Measurements from ENCODE around the gene SS18L1.
A peak's percentile ranks its signal among the peaks of the same experiment; 100 is the strongest.

Gene SS18L1

DNA sequence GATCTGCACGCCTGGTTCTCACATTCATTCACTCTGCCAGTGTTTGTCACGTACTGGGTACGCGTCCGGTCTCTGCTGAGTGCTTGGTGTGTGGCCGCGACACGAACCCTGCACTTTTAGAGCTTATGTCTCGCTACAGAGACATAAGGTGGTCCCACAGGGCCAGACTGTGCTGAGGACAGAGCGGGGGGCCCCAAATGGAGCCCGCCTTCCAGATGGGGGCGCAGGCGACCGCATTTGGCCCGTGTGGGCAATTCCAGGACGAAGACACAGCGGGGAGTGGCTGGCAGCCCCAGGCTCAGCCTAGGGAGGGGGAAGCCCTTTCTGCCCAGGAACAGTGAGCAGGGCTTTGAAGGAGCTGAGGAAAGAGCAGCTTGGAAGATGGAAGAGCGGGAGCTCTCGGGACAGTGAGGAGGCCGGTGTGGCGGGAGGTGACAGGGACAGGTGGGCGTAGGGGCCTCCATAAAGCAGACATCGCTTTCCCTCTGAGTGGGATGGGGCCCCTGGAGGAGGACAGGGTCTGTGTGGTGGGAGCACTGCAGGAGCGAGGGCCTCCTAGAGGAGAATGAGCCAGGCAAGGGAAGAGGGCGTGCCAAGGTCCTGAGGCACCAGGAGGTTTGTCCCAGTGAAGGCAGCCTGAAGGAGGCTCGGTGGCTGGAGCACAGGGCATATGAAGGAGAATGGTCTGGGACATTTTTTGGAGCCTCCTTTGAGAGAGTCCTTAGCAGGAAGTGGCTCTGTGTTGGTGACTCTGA lies 31.5 kb downstream of the SS18L1 start:
- DNase-seq: no peak

DNA sequence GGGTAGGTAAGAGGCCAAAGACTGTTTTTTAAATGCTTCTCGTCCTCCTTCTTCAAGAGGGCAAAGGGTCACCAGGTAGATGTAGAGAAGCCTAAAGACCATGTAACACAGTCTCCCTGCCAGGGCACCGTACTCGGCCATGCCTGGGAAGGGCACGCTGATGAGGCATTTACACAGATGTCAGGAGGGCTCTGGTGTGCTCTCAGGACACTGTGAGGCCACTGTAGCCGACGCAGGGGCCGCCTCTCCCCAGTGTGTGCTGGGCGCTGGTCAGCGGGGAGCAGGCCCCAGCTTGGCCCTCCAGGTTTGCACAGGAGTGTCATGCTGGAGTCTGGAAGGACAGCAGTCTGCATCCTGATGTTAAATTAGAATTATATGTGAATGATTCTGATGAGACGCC lies 32.1 kb downstream of the SS18L1 start:
- DNase-seq: no peak

DNA sequence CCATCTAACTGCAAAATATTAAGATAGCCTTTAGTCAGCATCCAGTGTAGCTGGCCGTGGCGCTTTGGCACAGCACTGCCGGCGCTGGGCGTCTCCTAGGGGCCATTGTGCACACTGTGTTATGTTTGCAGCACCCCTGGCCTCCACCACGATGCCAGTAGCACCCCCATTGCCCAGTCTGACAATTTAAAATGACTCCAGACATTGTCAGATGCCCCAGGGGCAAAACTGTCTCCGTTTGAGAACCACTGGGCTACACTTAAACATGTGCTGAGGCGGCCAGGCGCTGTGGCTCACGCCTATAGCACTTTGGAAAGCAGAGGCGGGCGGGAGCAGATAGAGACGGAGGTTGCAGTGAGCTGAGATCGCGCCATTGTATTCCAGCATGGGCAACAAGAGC lies 33.3 kb downstream of the SS18L1 start:
- no peak for DNase-seq

DNA sequence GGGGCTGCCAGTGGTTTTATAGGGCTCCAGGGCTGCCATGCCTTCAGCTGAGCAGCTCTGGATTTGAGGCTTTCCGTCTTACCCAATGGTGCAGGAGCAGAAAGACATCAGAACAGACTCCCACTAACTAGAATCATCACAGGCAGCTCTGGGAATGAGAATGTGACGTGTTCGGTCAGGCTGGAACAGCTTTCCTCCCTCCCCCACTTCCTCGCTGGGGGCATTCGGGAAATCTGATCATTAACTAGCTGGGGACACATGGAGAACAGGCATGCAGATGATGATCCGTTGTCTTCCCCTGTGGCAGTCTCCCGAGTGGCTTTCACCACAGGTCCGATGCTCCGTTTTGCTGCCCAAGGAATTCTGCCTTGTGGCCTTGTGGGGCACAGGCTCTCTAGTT lies 33.7 kb downstream of the SS18L1 start:
- no peak for DNase-seq

DNA sequence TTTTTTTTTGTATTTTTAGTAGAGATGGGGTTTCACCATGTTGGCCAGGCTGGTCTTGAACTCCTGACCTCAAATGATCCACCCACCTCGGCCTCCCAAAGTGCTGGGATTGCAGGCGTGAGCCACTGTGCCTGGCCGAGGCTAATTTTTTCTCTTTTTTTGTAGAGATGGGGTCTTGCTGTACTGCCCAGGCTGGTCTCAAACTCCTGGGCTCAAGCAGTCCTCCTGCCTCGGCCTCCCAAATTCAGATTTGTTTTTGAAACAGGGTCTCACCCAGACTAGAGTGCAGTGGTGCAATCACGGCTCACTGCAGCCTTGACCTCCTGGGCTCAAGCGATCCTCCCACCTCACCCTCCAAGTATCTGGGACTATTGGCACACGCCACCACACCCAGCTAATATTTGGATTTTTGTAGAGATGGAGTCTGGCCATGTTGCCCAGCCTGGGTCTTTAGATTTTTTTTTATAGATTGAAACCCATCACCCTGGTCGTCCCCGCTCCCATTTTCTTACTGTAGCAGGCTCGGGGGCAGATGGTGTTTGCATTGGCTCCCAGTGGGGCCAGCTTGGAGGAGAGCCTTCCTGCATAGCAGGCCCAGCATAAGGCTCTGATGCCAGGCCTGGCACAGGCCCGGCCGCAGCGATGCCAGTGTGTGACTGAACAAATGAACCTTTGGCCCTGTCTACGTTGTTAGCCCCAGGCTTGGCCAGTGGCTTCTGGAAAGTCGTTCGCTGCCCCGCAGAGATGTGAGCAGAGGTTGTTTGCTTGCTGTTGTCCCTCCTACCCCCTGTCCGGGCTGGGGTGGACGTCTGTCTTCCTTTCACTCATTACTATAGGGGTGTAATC lies 35.0 kb downstream of the SS18L1 start:
- DNase-seq: no peak

DNA sequence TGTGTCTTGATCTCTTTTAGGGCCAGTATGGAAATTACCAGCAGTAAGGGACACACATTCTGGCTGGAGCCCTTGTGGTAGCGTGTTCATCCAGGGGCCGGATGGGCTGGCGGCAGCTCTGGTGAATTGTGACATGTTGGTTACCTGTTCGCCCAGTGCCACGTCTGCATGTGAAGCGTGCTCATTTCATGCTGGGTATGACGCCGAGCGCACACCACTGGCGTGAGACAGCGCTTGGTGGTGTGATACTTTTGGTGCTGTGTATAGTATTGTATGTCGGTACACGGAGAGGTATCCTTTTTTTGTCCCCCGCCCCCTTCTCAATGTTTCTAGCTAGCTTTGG lies 35.6 kb downstream of the SS18L1 start:
- no peak for DNase-seq

DNA sequence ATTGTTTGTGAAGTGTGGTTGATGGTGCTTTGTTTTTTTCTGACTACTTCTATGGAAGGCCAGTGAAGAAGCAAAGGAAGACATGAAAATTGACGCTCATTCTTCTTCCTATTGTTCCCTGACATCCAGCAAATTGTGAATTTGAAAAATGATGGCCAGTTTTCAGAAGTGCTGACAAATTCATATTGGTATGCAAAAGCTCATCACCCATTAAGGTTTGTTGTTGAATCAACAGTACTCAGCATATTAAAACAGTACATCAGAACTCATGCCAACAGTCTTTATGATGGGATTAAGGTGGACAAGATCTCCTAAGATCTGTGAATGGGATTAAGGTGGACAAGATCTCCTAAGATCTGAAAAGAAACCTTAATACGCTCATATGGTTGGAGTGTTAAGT lies 38.2 kb downstream of the SS18L1 start:
- DNase-seq: no peak

DNA sequence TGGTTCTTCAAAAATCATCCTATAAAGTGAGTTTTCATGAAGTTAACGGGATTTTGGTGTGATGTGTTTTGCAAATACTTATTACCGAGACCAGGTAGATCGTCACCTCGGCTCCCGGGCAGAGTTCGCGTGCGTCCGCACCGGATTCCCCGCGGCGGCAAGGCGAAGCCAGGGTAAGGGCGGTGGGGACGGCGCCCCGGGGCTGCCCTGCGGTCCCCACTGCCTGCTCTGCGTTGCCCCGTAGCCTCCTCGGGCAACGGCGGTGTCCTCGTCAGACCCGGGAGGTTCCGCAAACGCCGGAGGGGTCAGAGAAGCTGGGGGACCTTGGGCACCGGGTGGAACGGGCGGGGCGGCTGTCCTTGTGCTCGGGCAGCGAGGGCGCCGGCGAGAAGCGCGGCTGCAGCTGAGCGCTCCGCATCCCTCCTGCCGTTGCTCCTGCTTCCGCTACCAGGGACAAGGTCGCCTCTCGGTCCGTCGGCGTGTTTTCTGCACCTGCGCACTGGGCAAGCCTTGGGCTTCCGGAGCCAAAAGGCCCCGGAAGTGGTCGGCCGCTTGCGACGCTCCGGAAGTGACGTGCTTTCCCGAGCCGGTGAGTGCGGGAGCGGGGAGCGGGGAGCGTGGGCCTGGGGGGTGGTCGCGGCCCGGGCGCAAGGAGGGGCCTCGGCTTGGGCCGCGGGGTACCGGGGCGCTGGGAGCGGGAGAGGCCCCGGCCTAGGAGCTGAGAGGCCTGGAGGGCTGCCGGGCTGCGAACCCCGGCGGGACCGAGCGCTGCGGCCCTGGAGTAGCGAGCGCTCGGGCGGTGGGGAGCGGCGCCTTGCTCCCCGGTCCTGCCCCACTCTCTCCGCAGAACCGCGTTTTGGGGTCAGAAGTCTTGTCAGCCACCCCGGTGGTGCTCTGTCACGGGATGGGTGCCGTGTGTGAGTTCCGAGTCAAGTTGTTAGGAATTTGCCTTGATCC lies 39.2 kb downstream of the SS18L1 start, which contains the start of gene MTG2:
MTG2 (plus strand) TSS at position 560 of the 957 bp plus-strand sequence. CDS start 10,393 bp downstream, outside the sequence.
- DNase-seq: peak; percentile 93 to 97

DNA sequence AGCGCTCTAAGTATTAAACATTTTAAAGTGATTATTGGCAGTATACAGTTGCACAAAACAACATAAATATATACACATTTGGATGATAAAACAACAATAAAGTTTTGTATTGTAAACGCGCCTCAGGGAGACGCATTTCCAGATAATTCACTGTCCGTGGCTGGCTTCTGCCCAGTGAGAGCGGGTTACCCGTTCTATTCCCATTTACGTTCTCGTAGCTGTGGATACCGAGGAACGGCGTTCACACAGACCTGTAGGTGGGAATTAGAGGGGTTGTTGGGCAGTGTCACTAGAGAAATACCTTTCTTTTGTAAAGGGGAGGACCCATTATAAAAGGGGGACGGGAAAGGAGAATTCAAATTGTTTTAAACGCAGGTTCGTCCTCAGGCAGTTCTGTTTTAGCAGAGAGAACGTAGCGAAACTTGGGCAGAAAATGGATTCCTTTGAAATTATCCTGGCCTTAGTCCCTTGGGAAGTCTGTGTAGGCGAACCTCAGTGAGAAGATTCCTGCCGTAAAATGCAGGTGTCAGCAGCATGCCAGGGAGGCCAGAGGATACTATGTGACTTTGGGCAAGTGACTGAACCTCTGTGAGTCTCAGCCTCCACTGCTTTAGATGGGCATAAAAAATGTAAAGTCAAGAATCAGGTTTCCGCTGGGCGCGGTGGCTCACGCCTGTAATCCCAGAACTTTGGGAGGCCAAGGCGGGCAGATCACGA lies 40.0 kb downstream of the SS18L1 start:
- DNase-seq: no peak

DNA sequence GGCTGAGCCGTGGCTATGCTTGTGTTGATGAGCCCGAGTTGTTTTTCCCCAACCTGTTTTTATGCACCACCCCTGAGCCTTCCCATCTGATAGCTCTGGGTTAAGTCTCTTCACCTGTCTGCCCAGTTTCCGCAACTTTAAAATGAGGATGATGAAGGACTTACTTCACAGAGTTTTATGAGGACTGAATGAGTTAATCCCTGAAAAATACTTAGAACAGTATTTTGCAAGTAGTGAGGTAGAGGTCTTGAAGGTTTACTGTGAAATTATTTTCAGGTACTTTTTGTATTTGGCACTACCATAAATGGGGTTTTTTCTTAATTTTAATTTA lies 42.5 kb downstream of the SS18L1 start:
- no peak for DNase-seq

DNA sequence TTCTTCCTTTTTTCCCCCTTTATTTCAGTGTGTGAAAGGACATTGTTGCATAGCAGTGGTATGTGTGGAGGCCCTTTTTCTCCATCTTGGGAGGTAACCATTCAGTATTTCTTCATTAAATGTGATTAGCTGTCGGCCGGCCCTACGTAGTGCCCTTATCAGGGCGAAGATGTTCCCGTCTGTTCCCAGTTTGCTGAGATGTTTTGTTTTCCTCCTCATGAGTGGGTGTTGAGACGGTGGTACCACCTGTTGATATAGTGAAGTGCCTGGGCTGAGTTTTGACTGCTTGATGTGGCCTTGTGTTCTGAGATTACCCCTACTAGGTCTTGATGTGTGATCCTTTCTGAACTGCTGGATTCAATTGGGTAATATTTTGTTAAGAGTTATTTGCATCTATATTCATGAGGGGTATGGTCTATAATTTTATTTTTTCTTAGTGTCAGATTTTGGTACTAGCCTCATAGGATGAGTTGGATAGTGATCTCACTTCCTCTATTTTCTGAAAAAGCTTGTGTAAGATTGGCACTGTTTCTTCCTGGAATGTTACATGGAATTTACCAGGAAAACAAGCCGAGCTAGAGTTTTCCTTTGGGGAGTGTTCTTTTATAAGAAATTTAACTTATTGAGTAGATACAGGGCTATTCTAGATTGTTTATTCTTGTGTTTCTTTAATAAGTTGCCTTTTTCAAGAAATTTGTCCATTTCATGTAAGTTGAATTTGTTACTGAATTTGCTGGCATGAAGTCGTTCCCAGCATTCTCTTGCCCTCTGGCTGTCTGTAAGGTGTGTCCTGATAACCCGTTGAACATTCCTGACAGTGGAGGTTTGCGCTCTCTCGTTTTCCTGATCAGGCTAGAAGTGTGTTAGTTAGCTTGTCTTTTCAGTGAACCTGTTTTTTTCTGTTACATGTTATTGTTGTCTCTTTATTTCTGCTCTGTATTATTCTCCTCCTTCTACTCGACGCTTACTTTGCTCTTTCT lies 43.6 kb downstream of the SS18L1 start:
- no peak for DNase-seq

DNA sequence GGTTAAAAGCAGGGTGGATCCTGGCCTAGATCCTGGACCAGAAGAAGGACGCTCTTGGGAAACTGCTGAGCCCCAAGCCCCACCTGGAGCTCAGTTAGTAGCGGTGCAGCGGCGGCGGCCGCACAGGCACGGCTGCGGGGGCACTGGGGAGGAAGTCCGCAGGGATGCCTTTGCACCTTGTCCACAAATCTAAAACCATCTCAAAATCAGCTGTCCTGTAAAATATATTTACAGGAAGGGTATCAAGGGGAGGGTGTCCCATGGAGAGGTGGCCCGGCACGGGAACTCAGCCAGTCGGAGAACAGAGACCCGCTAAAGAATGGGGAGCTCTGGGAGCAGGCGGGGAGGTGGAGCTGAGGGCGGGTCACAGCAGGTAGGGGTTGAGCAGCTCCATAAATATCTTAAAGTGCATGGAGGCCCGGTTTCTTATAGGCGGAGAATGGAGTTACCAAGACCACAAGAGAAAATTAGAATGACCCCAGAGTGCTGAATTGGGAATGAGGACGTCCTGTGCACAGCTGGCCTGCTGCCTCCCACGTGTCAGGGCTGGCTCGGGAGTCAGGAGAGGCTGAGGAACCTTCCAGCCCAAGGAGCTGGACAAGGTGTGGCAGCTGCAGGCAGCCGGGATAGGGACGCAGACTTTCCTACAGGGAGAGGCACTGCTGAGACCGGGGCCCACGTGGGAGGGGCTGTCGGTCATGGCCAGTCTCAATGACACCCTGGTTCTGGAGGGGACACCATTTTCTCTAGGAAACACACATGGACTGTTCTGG lies 47.3 kb downstream of the SS18L1 start:
- no peak for DNase-seq

DNA sequence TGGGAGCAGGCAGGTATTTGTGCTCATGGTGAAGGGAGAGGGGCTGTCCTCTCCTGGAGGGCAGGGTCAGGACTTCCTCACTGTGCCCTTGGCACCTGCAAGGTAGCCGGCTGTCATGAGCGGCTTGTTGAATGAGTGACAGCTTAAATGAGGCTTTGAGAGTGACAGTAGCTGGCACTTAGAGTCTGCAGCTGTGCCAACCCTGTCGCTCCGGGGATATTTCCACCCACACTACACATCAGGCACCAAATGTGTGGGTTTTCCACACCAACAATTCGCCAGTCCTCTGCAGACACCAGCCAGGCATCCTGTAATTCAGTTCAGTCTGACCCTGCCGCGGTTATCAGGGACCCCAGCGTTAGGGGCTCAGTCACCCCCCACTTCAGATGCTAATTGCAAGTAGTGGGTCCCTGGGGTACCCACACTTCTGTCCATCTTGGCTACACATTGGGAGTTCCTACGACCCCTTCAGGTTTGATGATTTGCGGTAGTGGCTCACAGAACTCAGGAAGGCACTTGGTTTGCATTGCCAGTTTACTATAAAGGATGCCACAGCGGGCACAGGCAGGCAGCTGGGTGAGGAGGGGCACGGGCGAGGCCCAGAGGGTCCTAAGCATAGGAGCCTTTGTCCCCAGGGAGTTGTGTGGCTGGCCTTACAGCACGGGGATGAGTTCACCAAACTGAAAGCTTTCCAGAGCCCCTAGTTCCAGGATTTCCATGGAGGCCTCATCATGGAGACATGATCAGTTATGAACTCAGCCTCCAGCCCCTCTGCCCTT lies 48.4 kb downstream of the SS18L1 start:
- no peak for DNase-seq

DNA sequence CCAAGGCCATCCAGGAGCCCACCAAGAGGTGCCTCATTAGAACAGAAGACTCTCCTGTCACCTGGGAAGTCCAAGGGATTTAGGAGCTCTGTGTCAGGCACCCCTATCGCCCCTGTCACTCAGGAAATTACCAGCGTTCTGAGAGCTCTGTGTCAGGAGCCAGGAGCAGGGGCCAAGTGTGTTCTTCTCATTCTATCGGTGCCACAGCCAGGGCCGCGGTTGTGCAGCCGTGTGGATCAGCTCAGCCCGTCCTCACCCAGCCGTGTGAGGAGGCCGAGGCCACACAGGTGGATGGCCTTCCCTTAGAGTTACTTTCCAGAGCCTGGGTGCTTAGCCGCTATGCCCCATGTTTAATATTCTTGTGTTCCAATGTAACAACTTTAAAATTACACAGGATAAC lies 49.1 kb downstream of the SS18L1 start:
- DNase-seq: no peak

DNA sequence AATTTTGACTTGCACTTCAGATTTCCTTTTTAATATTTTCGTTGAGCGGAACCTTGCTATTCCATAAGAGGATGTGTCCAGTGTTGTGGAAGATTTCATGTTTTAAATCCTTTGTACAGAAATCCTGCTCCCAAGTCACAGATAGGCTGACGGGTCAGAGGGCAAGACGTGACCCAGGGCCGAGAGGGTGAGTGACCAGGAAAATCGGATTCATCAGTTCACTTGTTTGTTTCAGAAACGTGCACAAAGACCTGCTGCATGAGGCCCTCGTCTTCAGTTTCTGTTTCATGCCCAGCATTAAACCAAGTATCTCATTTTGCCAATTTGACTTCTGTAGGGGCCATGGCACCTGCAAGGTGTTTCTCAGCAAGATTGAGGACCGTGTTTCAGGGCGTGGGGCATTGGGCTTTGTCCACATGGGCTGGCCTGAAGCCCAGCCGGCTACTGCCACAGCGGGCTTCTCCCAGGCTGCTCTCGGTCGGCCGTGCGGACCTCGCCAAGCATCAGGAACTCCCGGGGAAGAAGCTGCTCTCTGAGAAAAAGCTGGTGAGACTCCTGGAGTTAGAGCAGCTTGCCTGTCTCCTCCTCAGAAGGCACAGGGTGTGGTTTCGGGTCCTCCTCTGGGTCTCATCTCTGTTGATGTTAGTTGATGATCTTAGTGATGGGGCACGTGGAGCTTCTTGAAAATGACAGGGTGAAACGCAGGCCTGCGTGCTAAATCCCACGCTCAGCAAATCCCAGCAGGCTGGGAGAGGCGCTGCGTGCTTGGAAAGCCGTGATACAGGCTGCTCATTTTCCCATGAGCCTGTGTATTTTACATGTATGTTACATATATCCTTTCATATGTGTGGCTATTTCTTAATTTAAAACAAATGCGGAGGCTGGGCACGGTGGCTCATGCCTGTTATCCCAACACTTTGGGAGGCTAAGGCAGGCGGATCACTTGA lies 49.8 kb downstream of the SS18L1 start:
- DNase-seq: no peak

DNA sequence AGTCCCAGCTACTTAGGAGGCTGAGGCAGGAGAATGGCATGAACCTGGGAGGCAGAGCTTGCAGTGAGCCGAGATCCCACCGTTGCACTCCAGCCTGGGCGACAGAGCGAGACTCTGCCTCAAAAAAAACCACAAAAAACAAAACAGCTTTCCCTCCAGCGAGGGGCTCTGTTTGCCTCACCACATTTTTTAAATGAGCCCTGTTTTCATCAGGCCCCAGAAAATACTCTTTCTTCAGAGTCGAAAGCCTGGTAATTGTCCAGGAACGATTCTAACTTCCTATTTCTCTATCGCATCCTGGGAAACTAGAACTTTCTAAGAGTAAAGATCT lies 51.5 kb downstream of the SS18L1 start:
- DNase-seq: no peak

DNA sequence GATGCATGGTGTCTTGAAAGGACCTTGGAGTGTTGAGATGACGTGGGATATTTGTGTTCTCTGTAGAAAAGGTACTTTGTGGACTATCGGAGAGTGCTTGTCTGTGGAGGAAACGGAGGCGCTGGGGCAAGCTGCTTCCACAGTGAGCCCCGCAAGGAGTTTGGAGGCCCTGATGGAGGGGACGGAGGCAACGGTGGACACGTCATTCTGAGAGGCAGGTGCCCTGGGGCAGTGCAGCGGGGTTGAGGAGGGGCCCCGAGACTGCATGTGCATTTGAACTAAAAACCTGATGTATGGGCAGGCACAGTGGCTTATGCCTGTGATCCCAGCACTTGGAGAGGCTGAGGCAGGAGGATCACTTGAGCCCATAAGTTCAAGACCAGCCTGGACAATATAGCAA lies 52.2 kb downstream of the SS18L1 start:
- no peak for DNase-seq

DNA sequence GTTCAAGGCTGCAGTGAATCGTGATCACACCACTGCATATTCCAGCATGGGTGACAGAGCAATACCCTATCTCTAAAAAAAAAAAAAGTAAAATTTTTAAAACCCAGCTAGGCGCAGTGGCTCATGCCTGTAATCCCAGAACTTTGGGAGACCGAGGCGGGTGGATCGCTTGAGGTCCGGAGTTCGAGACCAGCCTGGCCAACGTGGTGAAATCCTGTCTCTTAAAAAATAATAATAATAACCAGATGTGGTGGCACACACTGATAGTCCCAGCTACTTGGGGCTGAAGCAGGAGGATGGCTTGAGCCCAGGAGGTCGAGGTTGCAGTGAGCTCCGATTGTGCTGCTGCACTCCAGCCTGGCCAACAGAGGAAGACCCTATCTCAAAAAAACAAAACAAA lies 52.7 kb downstream of the SS18L1 start:
- no peak for DNase-seq

DNA sequence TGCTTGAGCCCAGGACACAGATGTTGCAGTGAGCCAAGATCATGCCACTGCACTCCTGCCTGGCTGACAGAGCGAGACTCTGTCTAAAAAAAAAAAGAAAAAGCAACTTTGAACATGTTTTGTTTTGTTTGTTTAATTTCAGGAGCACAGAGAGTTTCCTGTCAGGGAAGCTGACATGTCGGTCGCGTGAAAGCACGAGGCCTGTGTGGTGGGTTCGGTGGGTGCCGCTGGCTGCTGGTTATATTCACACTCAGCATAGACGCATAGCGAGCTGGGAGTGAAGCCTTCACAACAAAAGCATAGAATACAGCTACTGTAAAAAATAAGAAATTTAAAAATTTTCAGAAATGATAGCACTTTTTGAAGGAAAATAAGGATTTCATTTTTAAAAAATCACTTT lies 53.7 kb downstream of the SS18L1 start:
- no peak for DNase-seq

Data from NCI-H2081 (cell line).